Measurements from ENCODE around the gene MEGF6.

Gene MEGF6

GRCh38 chr1:3603571-3604467, 7.5 kb downstream of the MEGF6 start:
- FAIRE-seq (no peak), DNase-seq (ENCODE audit: insufficient read length, low spot score) (no peak)
- TF ChIP-seq POLR2A (IDR thresholded peaks at IDR 0.05; ENCODE audit: low read depth, low read length), result no peak

DNA sequence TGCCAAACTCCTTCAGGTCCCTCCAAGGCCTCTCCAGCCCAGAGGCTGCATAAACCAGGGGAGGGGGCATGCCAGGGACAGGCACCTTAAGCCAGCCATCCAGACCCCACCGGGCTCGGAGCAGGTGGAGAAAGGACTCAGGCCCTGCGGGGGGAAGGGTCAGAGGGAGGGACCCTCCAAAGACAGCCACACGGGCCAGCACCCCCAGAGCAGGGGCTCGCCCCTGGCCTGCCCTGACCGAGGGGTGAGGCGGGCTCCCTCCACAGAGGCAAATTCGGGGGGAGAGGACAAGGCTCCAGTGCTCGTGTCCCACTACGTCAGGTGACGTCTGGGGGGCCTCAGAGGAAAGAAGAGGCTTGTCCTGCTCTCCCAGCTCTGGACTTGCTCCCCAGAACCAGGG, 8.2 kb downstream of the MEGF6 start:
- no peak for TF ChIP-seq POLR2A (IDR thresholded peaks at IDR 0.05; ENCODE audit: low read depth, low read length)
- no peak for DNase-seq (ENCODE audit: insufficient read length, low spot score)
- no peak for FAIRE-seq

DNA sequence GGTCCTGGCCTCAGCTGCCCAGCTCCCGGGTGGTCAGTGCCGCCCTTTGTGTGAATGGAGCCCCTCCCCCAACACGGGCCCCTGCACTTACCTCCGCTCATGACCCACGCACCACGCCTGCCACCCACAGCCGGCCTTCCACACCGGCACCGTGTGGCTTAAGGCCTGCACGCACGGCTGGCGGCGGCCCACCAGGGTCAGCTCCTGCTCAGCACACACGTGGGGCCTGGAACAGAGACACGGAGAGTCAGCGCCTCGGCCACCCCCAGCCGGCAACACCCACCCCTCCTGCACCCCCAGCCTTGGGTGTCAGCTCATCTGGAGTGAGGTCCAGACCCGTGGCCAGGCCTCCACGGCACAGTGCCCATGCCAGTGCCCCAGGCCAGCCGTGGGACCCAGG, 8.9 kb downstream of the MEGF6 start:
- TF ChIP-seq POLR2A (IDR thresholded peaks at IDR 0.05; ENCODE audit: low read depth, low read length), result no peak
- no peak for FAIRE-seq
- no peak for DNase-seq (ENCODE audit: insufficient read length, low spot score)

- DNase-seq (ENCODE audit: insufficient read length, low spot score), result no peak
- TF ChIP-seq POLR2A (IDR thresholded peaks at IDR 0.05; ENCODE audit: low read depth, low read length), result no peak
- FAIRE-seq, result no peak
Observed at GRCh38 chr1:3601743-3602142, 9.6 kb downstream of the MEGF6 start.

DNA sequence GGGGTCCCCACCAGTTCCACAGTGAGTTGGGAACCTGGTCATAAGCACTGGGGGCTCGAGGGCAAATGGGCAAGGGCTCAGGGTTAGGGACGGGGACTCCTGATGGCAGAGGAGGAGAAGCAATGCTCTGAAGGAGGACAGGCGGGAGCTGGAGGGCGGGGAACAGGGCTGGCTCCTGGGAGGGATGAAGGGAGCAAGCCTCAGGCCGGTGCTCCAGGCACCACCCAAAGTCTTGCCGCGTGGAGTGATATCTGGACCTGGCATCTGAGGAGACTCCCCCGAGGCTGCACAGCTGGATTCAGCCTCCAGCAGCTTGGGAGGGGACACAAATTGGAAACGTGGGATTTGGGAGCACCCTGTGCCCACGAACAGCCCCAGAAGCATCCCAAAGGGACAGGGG, 11.0 kb downstream of the MEGF6 start:
- DNase-seq (ENCODE audit: insufficient read length, low spot score) (no peak), FAIRE-seq (no peak)
- TF ChIP-seq POLR2A (IDR thresholded peaks at IDR 0.05; ENCODE audit: low read depth, low read length), result no peak

DNA sequence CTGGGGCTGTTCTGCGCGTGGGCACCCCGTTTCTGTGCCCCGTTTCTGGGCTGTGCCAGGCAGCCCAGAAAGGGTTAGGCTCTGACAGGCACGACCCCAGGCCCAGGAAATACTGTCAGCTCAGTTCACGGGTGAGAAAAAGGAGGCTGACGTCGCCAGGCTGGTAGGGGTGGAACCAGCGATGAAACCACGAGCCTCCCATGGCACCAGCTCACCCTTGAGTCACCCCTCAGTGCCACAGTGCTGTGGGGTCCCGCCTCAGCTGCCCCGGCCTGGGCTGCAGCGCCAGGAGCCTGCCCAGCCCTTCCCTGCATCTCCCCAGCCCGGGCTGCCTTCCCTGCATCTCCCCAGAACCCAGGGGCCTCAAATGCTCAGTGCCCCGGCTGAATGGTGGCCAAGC, 11.5 kb downstream of the MEGF6 start:
- TF ChIP-seq POLR2A (IDR thresholded peaks at IDR 0.05; ENCODE audit: low read depth, low read length), result no peak
- FAIRE-seq (no peak), DNase-seq (ENCODE audit: insufficient read length, low spot score) (no peak)

GRCh38 chr1:3599286-3599811, 12.0 kb downstream of the MEGF6 start:
- FAIRE-seq (no peak), DNase-seq (ENCODE audit: insufficient read length, low spot score) (no peak)
- no peak for TF ChIP-seq POLR2A (IDR thresholded peaks at IDR 0.05; ENCODE audit: low read depth, low read length)

DNA sequence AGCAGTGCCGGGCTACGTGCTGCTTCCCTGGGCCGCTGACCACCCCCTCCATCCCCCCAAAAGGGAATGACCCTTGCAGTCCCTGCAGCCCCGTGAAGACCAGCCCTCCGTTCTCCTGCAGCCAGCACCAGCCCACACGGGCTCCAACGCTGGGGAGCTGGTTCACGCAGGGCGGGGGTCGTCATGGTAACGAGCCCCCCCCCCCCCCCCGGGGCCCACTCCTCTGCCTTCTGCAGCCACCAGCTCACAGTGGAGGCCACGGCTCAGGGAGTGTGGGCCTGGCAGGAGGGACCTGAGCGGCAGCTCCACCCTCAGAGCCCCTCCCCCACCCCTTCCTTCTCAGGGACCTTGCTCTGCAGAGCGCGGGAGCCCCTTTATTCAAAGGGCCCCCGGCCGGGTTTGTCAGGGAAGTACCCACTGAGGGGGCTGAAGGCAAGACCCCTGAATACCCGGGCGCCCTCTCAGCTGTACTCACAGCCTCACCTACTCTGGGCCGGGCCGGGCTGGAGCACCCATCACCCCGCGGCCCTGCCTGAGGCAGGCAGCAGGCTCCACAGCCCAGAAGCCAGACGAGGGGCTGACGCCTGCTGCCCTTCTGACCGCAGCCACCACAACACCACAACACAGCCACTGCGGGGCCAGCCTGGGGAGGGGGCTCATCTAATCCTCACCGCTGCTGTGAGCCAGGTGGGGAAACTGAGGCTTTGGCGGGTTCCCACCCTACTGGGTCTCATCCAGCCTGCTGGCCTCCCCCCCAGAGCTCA, 12.6 kb downstream of the MEGF6 start:
- TF ChIP-seq POLR2A (IDR thresholded peaks at IDR 0.05; ENCODE audit: low read depth, low read length), result no peak
- DNase-seq (ENCODE audit: insufficient read length, low spot score) (no peak), FAIRE-seq (no peak)

GRCh38 chr1:3598051-3598491, 13.2 kb downstream of the MEGF6 start:
- DNase-seq (ENCODE audit: insufficient read length, low spot score) (no peak), FAIRE-seq (no peak)
- no peak for TF ChIP-seq POLR2A (IDR thresholded peaks at IDR 0.05; ENCODE audit: low read depth, low read length)

- TF ChIP-seq POLR2A (IDR thresholded peaks at IDR 0.05; ENCODE audit: low read depth, low read length), result no peak
- DNase-seq (ENCODE audit: insufficient read length, low spot score) (no peak), FAIRE-seq (no peak)
Observed at GRCh38 chr1:3597599-3597964, 13.7 kb downstream of the MEGF6 start.

DNA sequence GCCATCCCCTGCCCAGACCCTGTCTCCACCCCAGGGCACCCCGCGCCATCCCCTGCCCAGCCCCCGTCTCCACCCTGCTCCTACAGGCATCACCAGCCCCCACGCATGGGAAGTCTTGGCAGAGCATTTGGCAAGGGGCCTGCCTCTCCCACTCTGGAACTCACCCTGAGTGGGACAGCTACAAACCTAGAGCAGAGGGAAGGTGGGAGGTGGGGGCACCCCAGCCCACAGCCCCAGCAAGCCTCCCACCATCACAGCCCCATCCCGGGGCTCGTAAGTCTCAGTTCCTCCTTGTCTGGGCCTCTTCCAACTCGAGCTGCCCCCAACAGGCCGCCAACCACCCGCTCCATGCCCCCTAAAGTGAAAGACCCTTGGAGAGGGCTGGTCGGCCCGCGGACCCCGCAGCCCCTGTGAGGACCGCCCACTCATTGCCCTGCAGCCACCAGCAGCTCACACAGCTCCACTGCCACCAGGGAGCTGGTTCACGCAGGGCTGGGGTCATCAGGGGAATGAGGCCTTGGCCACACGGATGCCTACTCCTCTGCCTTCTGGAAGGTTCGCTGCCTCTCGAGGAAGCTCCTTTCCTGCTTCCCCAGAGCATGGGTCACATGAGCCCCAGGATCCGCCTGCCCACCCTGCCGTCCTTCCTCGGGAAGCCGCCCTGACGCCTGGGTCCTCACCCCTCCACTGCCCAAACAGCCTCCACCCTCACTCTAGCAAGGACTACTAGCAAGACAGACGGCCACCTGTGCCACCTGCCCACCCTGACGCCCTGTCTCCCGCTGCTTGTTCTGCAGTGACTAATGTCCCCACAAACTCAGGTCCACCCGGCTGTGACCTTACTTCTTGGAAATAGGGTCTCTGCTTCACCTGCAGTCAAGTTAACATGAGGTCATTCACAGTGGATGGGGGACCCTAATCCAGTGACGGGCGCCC, 14.4 kb downstream of the MEGF6 start:
- no peak for DNase-seq (ENCODE audit: insufficient read length, low spot score)
- no peak for TF ChIP-seq POLR2A (IDR thresholded peaks at IDR 0.05; ENCODE audit: low read depth, low read length)
- no peak for FAIRE-seq

DNA sequence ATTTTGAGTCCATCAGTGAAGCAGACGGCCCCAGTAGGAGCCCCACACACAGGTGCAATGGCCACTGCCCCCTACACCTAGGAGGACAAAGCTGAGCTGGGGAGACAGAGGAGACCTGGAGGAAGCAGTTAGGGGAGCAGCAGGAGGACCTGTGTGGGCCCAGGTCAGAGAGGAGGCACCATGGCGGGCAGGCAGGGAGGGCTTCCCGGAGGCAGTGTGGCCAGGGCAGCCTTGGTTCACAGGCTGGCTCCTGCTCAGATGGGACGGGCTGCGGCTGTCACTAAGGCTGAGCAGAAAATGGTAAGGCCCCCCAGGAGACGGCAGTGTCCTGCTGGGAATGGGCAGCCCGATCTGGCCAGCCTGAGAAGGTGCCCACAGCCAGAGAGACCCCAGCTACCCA, 15.4 kb downstream of the MEGF6 start:
- FAIRE-seq (no peak), DNase-seq (ENCODE audit: insufficient read length, low spot score) (no peak)
- TF ChIP-seq POLR2A (IDR thresholded peaks at IDR 0.05; ENCODE audit: low read depth, low read length), result no peak

- DNase-seq (ENCODE audit: insufficient read length, low spot score), result no peak
- TF ChIP-seq POLR2A (IDR thresholded peaks at IDR 0.05; ENCODE audit: low read depth, low read length), result no peak
- FAIRE-seq, result no peak
Observed at GRCh38 chr1:3594706-3595377, 16.5 kb downstream of the MEGF6 start.

All from H54 (cell line).